ENCODE data around the gene SHF. TPM values are rescaled to one million over a fixed set of nuclear protein-coding genes. Genes with fewer than 3 reads are reported as not detected.

Gene SHF
- total RNA-seq, 2 donors from 2014 or later, result 42.0 to 53.8 TPM

GRCh38 chr15:45150481-45150880 lies 37.3 kb downstream of the SHF start:
- Mint-ChIP-seq H3K9me3 (no peaks in the 10 kb centered on the region), H3K4me1 (peaks cover 11% of the 10 kb centered on the region), H3K36me3 (ENCODE audit: low read depth) (peaks cover 3% of the 10 kb centered on the region), H3K27ac (no peak overlapping the region), H3K27me3 (ENCODE audit: insufficient read depth) (peaks cover 18% of the 10 kb centered on the region), H3K4me3 (no peak overlapping the region)
- Histone ChIP-seq H3K9ac (ENCODE audit: extremely low read depth, low read length, poor library complexity, severe bottlenecking) (no peak overlapping the region), H3K36me3 (ENCODE audit: control insufficient read depth, insufficient read depth, low read length) (no peaks in the 10 kb centered on the region), H3K27me3 (ENCODE audit: control insufficient read depth, insufficient read depth, low read length, poor library complexity, severe bottlenecking) (no peaks in the 10 kb centered on the region), H3K9me3 (ENCODE audit: control insufficient read depth, low read length) (no peaks in the 10 kb centered on the region), H3K27ac (ENCODE audit: low read depth, low read length) (no peak overlapping the region), H3K4me3 (ENCODE audit: low read length) (no peak overlapping the region), H3K4me1 (ENCODE audit: control insufficient read depth, insufficient read depth, low read length) (peaks cover 2% of the 10 kb centered on the region)
- TF ChIP-seq CTCF (conservative IDR thresholded peaks at IDR 0.05), result no peak
- 88 to 100% methylated on average over 4 to 6 of the region's 6 CpGs for WGBS, 2 experiments (ENCODE audit: insufficient coverage in 1 of 2, insufficient read length in 1 of 2)
- no peak for DNase-seq

GRCh38 chr15:45149060-45149459 lies 38.7 kb downstream of the SHF start:
- DNase-seq, result no peak
- no peak overlapping the region for H3K9ac ChIP-seq (ENCODE audit: extremely low read depth, low read length, poor library complexity, severe bottlenecking)
- TF ChIP-seq CTCF (conservative IDR thresholded peaks at IDR 0.05), result no peak
- H3K4me1 Mint-ChIP-seq, result peaks cover 7% of the 10 kb centered on the region
- peaks cover 2% of the 10 kb centered on the region for H3K4me1 ChIP-seq (ENCODE audit: control insufficient read depth, insufficient read depth, low read length)
- H3K9me3 Mint-ChIP-seq, result no peaks in the 10 kb centered on the region
- H3K36me3 ChIP-seq (ENCODE audit: control insufficient read depth, insufficient read depth, low read length), result no peaks in the 10 kb centered on the region
- no peak overlapping the region for H3K27ac ChIP-seq (ENCODE audit: low read depth, low read length)
- H3K4me3 Mint-ChIP-seq, result no peak overlapping the region
- H3K27me3 Mint-ChIP-seq (ENCODE audit: insufficient read depth), result peaks cover 30% of the 10 kb centered on the region
- WGBS, 2 experiments (ENCODE audit: insufficient coverage in 1 of 2, insufficient read length in 1 of 2), result 76% methylated on average over 1 of the region's 1 CpG; no CpG with 5 or more reads in 1 of the 2 experiments
- H3K27ac Mint-ChIP-seq, result no peak overlapping the region
- H3K36me3 Mint-ChIP-seq (ENCODE audit: low read depth), result peaks cover 3% of the 10 kb centered on the region
- H3K27me3 ChIP-seq (ENCODE audit: control insufficient read depth, insufficient read depth, low read length, poor library complexity, severe bottlenecking), result no peaks in the 10 kb centered on the region
- no peaks in the 10 kb centered on the region for H3K9me3 ChIP-seq (ENCODE audit: control insufficient read depth, low read length)
- no peak overlapping the region for H3K4me3 ChIP-seq (ENCODE audit: low read length)

- H3K4me3 ChIP-seq (ENCODE audit: low read length), result no peak overlapping the region
- H3K36me3 Mint-ChIP-seq (ENCODE audit: low read depth), result peaks cover 3% of the 10 kb centered on the region
- TF ChIP-seq CTCF (conservative IDR thresholded peaks at IDR 0.05), result no peak
- peaks cover 2% of the 10 kb centered on the region for H3K4me1 ChIP-seq (ENCODE audit: control insufficient read depth, insufficient read depth, low read length)
- WGBS, 2 experiments (ENCODE audit: insufficient coverage in 1 of 2, insufficient read length in 1 of 2), result 95 to 98% methylated on average over 7 to 12 of the region's 12 CpGs
- no peaks in the 10 kb centered on the region for H3K9me3 ChIP-seq (ENCODE audit: control insufficient read depth, low read length)
- H3K36me3 ChIP-seq (ENCODE audit: control insufficient read depth, insufficient read depth, low read length), result no peaks in the 10 kb centered on the region
- no peak for DNase-seq
- H3K9me3 Mint-ChIP-seq, result no peaks in the 10 kb centered on the region
- peaks cover 7% of the 10 kb centered on the region for H3K4me1 Mint-ChIP-seq
- peaks cover 31% of the 10 kb centered on the region for H3K27me3 Mint-ChIP-seq (ENCODE audit: insufficient read depth)
- no peak overlapping the region for H3K4me3 Mint-ChIP-seq
- no peak overlapping the region for H3K9ac ChIP-seq (ENCODE audit: extremely low read depth, low read length, poor library complexity, severe bottlenecking)
- H3K27ac Mint-ChIP-seq, result no peak overlapping the region
- no peak overlapping the region for H3K27ac ChIP-seq (ENCODE audit: low read depth, low read length)
- no peaks in the 10 kb centered on the region for H3K27me3 ChIP-seq (ENCODE audit: control insufficient read depth, insufficient read depth, low read length, poor library complexity, severe bottlenecking)
Observed at GRCh38 chr15:45148076-45149059, 39.4 kb downstream of the SHF start.

Measured in endodermal cell (in vitro differentiated cells).